NAMALWA (cell line): Measurements from ENCODE around the gene ORC2.

ENCODE experiments used
- DNase-seq: peaks from one replicate; pipeline ENCODE4 v3.0.0-alpha.2; 2015; ENCODE audit warnings: low spot score

The ORC2 gene

DNA sequence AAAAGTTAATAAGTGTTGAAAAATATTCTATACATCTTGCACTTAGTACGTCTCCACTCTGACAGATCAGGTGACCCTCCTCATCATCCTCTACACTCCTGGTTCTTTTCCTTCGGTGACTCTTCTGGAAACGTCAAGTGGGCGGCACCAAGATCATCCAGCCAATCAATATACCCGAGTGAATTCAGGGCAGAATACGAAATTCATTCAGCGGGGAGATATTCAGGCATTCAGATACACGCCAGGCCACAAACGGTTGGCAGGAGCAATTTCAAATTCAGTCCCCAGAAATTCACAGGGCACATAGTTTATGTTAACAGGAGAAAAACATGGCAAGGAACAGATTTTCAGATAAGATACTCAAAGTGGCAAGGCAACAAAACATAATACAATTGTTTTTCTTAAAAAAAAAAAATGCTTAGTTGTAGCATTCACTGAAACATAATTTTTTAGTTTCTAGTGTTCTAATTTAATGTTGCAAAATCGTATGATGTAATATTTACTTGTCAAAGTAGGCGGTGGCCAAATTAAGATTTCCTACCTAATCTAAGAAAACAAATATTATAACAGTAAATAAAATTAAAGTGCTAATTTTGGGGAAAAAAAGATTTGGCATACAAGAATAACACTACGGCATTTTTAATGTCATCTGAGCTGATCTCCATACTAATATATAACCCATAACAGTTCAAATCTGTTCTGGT is 103.2 kb downstream of the ORC2 start:
- DNase-seq = no peak
